HL-60/S4 treated with phorbol 12-myristate 13-acetate at 8.2 ng/mL for 4 days and 3 days (cell line): ENCODE measurements around the gene SEPTIN2.
"Not testable (repeated sequence)": the region's sequence is repeated elsewhere in the genome, so short reads cannot be mapped to it uniquely, and the experiment has no call there.

Experiments used
- in situ Hi-C: fragments of 300-500 bp; cut with MboI; formaldehyde crosslinking; loops from 2 replicates; pipeline ENCODE4 v1.15.0; 2022; ENCODE audit warnings: low sequenced_read_pairs

SEPTIN2 gene

DNA sequence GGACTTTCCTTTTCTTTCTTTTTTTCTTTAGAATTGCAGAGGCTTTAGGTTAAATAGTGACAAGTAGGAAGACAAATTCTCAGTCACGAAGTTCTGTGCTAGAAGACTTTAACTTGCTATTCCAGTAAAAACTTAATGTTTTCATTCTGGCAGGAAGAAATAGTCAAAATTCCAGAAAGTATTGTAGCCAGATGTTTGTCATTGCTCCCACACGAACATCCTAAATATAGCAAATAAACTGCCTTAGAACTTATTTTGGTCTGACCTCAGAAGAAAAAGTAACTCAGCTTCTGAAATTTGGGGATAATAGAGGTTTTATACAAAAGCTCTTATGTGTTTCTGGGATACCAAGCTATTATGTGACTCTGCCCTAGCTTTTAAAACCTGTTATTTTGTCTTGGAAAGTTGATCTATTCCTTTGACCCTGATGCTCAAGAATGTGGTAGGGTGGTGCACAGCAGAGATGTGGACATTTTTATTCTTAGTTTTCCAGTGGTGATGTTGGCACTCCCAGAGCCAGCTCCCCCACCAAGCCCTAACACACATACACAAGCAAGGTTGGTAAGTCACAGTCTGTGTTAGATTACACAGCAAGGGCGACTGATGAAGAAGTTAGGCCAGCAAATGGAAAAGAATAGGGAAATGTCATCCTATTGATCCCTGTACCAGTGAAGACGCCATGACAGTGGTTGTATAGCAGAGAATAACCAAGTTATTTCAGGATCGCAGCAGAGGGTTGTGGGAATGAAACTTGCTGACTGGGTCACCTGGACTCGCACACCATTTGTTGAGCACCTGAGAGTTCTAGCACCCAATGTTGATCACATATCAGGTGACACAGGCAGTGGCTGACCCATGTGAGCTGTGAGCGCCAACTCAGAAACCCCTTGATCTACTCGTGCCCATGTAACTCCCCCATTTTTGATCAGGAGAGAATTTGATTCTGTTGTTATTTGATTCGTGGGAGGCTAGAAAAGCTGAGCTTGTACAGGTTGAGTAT is 64.1 kb downstream of the SEPTIN2 start:
- in situ Hi-C loops: no loop called here

DNA sequence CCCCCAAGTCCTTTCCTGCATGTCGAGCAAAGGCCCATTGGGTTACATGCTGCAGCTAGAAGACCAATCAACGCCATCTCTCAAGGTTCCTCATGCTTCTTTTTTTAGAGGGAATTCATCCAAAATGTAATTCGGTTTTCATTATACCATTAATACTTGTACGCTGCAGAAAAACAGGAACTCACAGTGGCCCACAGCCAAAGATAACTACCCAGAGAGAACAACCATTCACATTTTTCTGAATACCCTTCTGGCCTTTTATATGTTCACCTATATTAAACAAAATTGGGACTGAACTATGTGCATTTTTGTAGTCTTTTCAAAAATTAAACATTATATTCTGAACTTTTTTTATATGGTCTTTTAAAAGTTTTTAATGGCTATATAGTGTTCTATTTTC is 66.1 kb downstream of the SEPTIN2 start:
- in situ Hi-C loops: no loop called here

DNA sequence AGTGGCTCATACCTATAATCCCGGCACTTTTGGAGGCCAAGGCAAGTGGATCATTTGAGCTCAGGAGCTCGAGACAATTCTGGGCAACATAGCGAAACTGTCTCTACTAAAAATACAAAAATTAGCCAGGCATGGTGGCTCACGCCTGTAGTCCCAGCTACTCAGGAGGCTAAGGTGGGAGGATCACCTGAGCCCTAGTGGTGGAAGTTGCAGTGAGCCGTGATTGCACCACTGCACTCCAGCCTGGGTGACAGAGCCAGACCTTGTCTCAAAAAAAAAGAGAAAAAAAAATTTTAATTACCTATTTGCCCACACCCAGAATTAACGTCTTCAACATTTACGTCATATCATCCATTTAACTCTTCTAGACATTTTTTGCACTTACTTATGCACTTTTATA is 69.7 kb downstream of the SEPTIN2 start:
- in situ Hi-C loops: not testable (repeated sequence)

DNA sequence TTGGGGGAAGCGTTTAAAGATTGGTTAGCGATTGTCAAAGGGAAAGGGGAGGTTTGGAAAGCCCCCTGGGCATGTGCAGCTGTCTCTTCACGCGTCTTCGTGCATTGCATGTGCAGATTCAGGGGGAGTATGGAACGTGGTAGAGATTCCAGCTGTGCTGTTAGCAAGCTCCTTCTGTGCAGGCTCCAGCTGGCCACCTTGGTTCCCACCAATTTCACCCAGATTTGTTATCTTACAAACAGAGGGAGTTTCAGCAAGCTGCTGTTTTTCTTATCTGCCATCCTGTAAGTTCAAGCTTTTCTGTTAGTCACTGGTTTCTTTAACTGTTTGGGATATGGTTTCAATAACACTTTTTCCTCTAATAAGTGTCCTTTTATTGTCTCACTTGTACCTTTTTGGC is 70.8 kb downstream of the SEPTIN2 start:
- in situ Hi-C loops: no loop called here

DNA sequence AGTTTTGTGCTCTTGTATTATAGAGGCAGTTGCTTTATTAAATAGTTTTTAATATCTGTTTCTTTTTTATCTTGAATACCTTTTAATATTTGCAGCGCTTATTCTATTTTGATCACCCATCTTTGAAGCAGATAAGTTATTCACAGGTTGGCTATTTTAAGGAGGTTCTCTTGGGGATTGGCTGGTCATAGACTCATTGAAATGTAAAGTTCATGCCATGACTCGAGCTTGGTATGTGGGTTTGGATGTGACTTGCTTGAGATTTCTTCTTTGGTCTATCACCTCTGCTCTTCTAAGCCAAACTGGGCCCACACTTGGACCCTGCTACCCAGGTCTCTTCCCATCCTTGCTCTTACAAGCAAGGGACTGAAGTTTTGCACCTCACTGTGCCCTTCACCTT is 74.0 kb downstream of the SEPTIN2 start:
- in situ Hi-C loops: no loop called here

DNA sequence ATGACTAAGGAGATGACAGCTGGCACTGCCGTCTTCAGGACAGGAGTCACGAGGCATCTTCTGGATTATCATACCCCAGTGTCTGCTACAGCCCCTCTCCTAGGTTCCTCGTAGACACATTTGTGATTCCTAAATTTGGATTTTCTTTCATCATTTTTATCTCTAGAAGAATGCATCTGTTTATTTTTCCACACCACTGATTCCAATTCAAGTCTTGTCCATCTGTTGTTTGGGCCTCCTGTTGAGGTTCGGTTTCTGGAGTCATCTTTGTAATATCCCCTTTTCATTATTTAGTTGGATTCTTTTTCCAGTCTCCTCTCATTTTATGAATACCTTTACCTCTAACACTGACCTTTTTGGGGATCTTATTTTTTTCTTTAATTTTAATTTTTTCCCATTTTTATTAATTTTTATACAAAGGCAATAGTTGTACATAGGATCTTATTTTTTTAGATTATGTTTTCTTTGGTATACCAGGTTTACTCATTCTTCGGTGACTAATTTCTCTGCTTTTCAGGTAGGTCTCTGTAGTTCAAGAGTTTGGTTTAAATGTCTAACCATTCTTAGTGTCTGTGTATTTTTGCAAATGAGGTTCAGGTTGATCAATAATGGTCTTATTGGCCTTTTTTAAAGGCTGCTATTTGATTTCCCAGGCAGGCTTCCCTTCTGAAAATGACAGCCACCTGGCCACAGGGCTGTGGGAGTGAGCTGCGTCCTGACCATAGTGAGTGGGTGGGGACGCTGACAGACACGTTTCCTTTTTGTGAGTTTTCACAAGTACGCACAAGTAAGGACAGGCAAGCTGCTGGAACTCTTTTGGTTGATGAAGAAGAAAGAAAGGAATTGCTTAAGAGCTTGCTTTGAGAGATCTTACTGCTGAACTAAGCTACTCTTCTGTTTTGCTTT is 74.8 kb downstream of the SEPTIN2 start:
- in situ Hi-C loops: no loop called here

DNA sequence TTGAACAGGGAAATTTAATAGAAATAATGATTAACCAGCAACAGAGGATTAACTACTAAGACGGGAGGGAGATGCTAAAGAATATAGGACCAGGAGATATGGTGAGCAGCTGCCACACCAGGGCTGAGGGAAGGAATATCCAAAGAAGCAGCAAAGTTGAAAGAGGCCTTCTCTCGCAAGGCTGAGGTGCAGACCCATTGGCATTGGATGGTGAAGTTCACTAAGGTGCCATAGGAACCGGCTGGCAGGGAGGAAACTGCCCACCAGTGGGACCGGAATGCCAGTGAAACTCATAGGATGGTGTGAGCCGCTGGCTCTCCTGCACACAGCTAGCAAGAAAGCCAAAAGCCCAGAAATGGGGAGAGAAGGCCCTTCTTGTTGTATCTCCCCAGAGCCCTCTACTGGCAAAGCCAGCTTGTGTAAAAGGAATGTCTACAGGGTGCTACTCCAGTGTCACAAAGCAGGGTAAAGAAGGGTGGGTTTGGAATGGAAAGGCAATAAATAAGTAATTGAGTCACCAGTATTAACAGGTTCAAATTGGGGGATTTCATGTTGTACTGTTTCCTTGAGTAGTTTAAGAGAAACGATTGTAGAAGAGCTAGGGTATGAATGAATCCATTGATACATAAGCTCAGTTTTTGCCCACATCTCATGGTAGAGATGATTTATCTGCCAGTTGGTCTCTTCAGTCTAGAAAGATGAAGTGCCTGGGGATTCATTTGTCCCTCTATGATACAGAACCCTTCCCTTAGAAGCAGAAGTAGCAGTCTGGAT is 76.4 kb downstream of the SEPTIN2 start:
- in situ Hi-C loops: no loop called here

DNA sequence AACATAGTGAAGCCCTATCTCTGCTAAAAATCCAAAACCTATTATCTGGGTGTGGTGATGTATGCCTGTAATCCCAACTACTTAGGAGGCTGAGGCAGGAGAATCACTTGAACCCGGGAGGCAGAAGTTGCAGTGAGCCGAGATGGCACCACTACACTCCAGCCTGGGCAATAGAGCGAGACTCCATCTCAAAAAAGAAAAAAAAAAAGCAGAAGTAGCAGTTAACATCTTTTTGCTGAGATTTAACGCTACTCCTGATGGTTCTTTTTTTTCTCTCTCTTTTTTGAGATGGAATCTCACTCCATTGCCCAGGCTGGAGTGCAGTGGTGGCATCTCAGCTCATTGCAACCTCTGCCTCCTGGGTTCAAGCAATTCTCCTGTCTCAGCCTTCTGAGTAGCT is 77.0 kb downstream of the SEPTIN2 start:
- in situ Hi-C loops: not testable (repeated sequence)

DNA sequence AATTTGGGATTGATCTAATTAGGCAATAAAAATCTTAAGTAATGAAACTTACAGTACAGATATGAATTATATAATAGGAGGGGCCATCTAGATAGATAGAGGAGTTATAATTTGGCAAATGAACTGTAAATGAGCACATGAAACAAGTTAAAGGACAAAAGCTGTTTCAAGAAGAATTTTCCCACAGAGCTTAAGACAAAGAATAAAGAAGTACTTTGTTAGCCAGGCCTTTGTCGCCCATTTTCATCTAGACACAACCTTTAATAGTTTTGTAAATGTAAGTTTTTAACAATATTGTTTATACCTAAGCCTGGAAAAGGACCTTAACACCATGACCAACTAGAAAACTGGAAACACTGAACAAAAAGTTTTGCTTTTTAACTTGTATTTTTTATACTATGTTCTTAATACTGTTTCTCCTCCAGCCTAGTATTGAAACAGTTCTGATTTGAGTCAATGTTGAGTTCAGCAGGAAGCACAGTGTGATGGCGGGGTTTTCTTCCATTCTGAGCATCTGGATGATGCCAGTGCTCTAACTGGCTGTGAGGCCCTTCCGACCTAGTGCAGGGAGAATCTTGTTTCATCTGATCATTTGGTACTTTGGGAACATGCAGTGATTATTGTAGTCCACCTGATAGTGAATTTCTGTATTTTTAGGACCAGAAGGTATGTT is 77.9 kb downstream of the SEPTIN2 start:
- in situ Hi-C loops: no loop called here

DNA sequence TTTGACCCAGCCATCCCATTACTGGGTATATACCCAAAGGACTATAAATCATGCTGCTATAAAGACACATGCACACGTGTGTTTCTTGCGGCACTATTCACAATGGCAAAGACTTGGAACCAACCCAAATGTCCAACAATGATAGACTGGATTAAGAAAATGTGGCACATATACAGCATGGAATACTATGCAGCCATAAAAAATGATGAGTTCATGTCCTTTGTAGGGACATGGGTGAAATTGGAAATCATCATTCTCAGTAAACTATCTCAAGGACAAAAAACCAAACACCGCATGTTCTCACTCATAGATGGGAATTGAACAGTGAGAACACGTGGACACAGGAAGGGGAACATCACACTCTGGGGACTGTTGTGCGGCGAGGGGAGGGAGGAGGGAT is 81.1 kb downstream of the SEPTIN2 start:
- in situ Hi-C loops: not testable (repeated sequence)

DNA sequence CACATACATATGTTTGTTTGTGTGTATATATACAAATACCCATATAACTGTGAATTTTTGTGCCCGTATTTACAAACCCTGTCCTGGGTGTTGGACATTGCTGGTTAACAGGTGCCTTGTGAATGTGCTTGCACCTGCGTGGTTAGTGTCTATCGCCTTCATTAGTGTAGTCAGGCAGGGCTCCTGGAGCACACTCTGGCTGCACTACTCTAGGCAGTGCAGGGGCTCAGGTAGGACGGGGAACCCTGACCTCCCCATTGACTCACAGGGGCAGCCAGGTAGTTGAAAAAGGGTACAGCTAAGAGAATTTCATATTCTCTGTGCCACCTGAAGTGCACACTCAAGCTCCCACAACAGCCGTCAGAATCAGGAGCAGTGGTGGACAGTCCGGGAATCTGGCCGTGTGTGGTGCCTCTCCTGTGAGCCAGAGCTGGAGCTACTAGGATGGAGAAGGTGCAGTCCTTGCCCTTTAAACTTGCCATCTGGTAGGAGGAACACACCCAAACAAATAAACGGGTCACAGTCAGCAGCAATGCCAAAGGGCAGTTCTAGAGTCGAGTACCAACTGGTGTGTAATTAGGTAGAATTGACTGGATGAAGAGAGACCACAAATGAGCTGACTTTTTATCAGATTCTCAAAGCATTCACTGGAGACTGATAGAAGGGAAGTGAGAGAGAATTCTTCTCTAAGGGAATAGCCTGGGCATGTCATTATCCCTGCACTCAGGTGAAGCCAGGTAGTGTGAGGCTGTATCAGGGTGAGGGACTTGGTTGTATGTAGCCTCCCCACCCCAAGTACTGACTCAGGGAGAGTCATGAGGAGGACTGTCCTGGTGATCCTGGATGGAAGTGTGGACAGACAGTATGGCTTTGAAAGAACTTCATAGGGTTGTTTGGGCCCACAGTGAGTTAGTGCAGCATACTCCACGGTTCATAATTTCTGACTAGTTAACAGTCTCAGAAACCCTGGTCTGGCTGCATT is 84.5 kb downstream of the SEPTIN2 start:
- in situ Hi-C loops: no loop called here
